ENCODE data around the gene MEI1.

MEI1 gene

GRCh38 chr22:41658869-41659268 is 40.4 kb upstream of the MEI1 start:
- Histone ChIP-seq H3K79me2 (ENCODE audit: control insufficient read depth, low read length) (peaks cover 1% of the 10 kb centered on the region; the same call in 1 of the 2 replicates), H3K9me3 (ENCODE audit: control insufficient read depth, insufficient read depth, low read length) (no peaks in the 10 kb centered on the region)

GRCh38 chr22:41659941-41660340 is 39.4 kb upstream of the MEI1 start:
- H3K36me3 ChIP-seq (ENCODE audit: control insufficient read depth, low read length), result peaks cover 94% of the 10 kb centered on the region
- no peaks in the 10 kb centered on the region for H3K79me2 ChIP-seq (ENCODE audit: control insufficient read depth, low read length)
- H3K27me3 ChIP-seq (ENCODE audit: control insufficient read depth, low read length), result no peaks in the 10 kb centered on the region
- peaks cover 40% of the 10 kb centered on the region for H3F3A ChIP-seq (ENCODE audit: control insufficient read depth, insufficient read depth)
- TF ChIP-seq CTCF (IDR thresholded peaks at IDR 0.05; ENCODE audit: low read depth, low read length, poor library complexity, severe bottlenecking) (no peak), EZH2phosphoT487 (IDR thresholded peaks at IDR 0.05; ENCODE audit: borderline replicate concordance, low read length) (no peak)
- H3K4me3 ChIP-seq (ENCODE audit: low read length), result no peak overlapping the region
- H3K9me3 ChIP-seq (ENCODE audit: control insufficient read depth, insufficient read depth, low read length), result no peaks in the 10 kb centered on the region
- no peak overlapping the region for H3K27ac ChIP-seq (ENCODE audit: low read depth, low read length)
- no peaks in the 10 kb centered on the region for H3K4me1 ChIP-seq (ENCODE audit: control insufficient read depth, low read length)
- H3K9me2 ChIP-seq (replicated peaks; ENCODE audit: control insufficient read depth, low read length), result no peaks in the 10 kb centered on the region
- H3K4me2 ChIP-seq (ENCODE audit: low read length), result no peak overlapping the region
- peaks cover 4% of the 10 kb centered on the region; the same call in 1 of the 2 replicates for H4K20me1 ChIP-seq (ENCODE audit: control insufficient read depth, insufficient read depth, low read depth, low read length)

More at GRCh38 chr22:41658869-41659268, 40.4 kb upstream of the MEI1 start:
- Histone ChIP-seq H3K27ac (ENCODE audit: low read depth, low read length) (no peak overlapping the region), H3F3A (ENCODE audit: control insufficient read depth, insufficient read depth) (peaks cover 30% of the 10 kb centered on the region), H3K27me3 (ENCODE audit: control insufficient read depth, low read length) (no peaks in the 10 kb centered on the region), H4K20me1 (ENCODE audit: control insufficient read depth, insufficient read depth, low read depth, low read length) (peaks cover 4% of the 10 kb centered on the region; the same call in 1 of the 2 replicates), H3K4me1 (ENCODE audit: control insufficient read depth, low read length) (no peaks in the 10 kb centered on the region), H3K4me2 (ENCODE audit: low read length) (no peak overlapping the region), H3K36me3 (ENCODE audit: control insufficient read depth, low read length) (peaks cover 94% of the 10 kb centered on the region), H3K4me3 (ENCODE audit: low read length) (no peak overlapping the region), H3K9me2 (replicated peaks; ENCODE audit: control insufficient read depth, low read length) (no peaks in the 10 kb centered on the region)
- no peak for TF ChIP-seq CTCF (IDR thresholded peaks at IDR 0.05; ENCODE audit: low read depth, low read length, poor library complexity, severe bottlenecking)
- no peak for TF ChIP-seq EZH2phosphoT487 (IDR thresholded peaks at IDR 0.05; ENCODE audit: borderline replicate concordance, low read length)

GRCh38 chr22:41660416-41660815 is 38.9 kb upstream of the MEI1 start:
- peaks cover 4% of the 10 kb centered on the region; the same call in 1 of the 2 replicates for H4K20me1 ChIP-seq (ENCODE audit: control insufficient read depth, insufficient read depth, low read depth, low read length)
- H3K9me3 ChIP-seq (ENCODE audit: control insufficient read depth, insufficient read depth, low read length), result no peaks in the 10 kb centered on the region
- H3K79me2 ChIP-seq (ENCODE audit: control insufficient read depth, low read length), result no peaks in the 10 kb centered on the region
- TF ChIP-seq EZH2phosphoT487 (IDR thresholded peaks at IDR 0.05; ENCODE audit: borderline replicate concordance, low read length) (no peak), CTCF (IDR thresholded peaks at IDR 0.05; ENCODE audit: low read depth, low read length, poor library complexity, severe bottlenecking) (no peak)
- no peak overlapping the region for H3K4me2 ChIP-seq (ENCODE audit: low read length)
- H3K27ac ChIP-seq (ENCODE audit: low read depth, low read length), result no peak overlapping the region
- no peaks in the 10 kb centered on the region for H3K27me3 ChIP-seq (ENCODE audit: control insufficient read depth, low read length)
- H3K9me2 ChIP-seq (replicated peaks; ENCODE audit: control insufficient read depth, low read length), result no peaks in the 10 kb centered on the region
- H3K36me3 ChIP-seq (ENCODE audit: control insufficient read depth, low read length), result peaks cover 94% of the 10 kb centered on the region
- no peaks in the 10 kb centered on the region for H3K4me1 ChIP-seq (ENCODE audit: control insufficient read depth, low read length)
- peaks cover 42% of the 10 kb centered on the region for H3F3A ChIP-seq (ENCODE audit: control insufficient read depth, insufficient read depth)
- H3K4me3 ChIP-seq (ENCODE audit: low read length), result no peak overlapping the region

Measured in DOHH2 (cell line).